Hepatocyte (in vitro differentiated cells): ENCODE measurements around the gene MYO1D. TPM values are rescaled to one million over a fixed set of nuclear protein-coding genes. Genes with fewer than 3 reads are reported as not detected.

Experiments used
- DNase-seq: peaks from one replicate; pipeline ENCODE4 v3.0.0-alpha.2; 2016; ENCODE audit warnings: low spot score
- H2AFZ ChIP-seq: fragments of 200-600 bp; sonication (generic); 2 replicates; pipeline ENCODE4 v1.6.0; 2016; ENCODE audit warnings: antibody characterized with exemption, mild to moderate bottlenecking
- H3K27ac ChIP-seq: fragments of 200-600 bp; sonication (generic); 2 replicates; pipeline ENCODE4 v1.5.1; 2016; ENCODE audit warnings: mild to moderate bottlenecking
- H3K27me3 ChIP-seq: fragments of 200-600 bp; sonication (generic); 2 replicates; pipeline ENCODE4 v1.6.1; 2016
- H3K36me3 ChIP-seq: fragments of 200-600 bp; sonication (generic); replicated peaks from 2 replicates; pipeline ENCODE4 v1.5.1; 2016; ENCODE audit warnings: low read depth; ENCODE audit not compliant: insufficient read depth
- H3K4me1 ChIP-seq: fragments of 200-600 bp; sonication (generic); 2 replicates; pipeline ENCODE4 v1.5.1; 2016; ENCODE audit warnings: mild to moderate bottlenecking, moderate library complexity; ENCODE audit not compliant: insufficient read depth
- H3K4me2 ChIP-seq: fragments of 200-600 bp; sonication (generic); 2 replicates; pipeline ENCODE4 v1.6.0; 2016
- H3K4me3 ChIP-seq: fragments of 200-600 bp; sonication (generic); 2 replicates; pipeline ENCODE4 v1.5.1; 2016; ENCODE audit warnings: mild to moderate bottlenecking
- H3K79me2 ChIP-seq: fragments of 200-600 bp; sonication (generic); 2 replicates; pipeline ENCODE4 v1.6.0; 2017; ENCODE audit warnings: mild to moderate bottlenecking
- H3K9me2 ChIP-seq: fragments of 200-600 bp; sonication (generic); replicated peaks from 2 replicates; pipeline ENCODE4 v1.6.0; 2017; ENCODE audit warnings: mild to moderate bottlenecking; ENCODE audit not compliant: insufficient read depth
- H3K9me3 ChIP-seq: fragments of 200-600 bp; sonication (generic); 2 replicates; pipeline ENCODE4 v1.5.1; 2016; ENCODE audit warnings: low read depth, mild to moderate bottlenecking
- H4K20me1 ChIP-seq: fragments of 200-600 bp; sonication (generic); 2 replicates; pipeline ENCODE4 v1.6.0; 2016; ENCODE audit warnings: mild to moderate bottlenecking; ENCODE audit not compliant: insufficient read depth, poor library complexity, severe bottlenecking
- CTCF ChIP-seq: fragments of 200-600 bp; sonication (generic); IDR thresholded peaks from 2 replicates; pipeline ENCODE4 v1.5.1; 2016; ENCODE audit warnings: antibody characterized with exemption, mild to moderate bottlenecking; ENCODE audit not compliant: poor library complexity
- EZH2 ChIP-seq: fragments of 200-600 bp; sonication (generic); IDR thresholded peaks from 2 replicates; pipeline ENCODE4 v1.6.1; 2016; ENCODE audit warnings: antibody characterized with exemption, mild to moderate bottlenecking, borderline replicate concordance
- EZH2phosphoT487 ChIP-seq: fragments of 200-600 bp; sonication (generic); IDR thresholded peaks from one replicate; pipeline ENCODE4 v1.6.1; 2018; ENCODE audit warnings: antibody characterized with exemption, mild to moderate bottlenecking, low read depth, moderate library complexity; ENCODE audit not compliant: unreplicated experiment, severe bottlenecking
- WGBS: methylation state at CpG from one replicate; pipeline ENCODE4 v1.1.6; 2016; ENCODE audit warnings: low lambda C conversion rate; ENCODE audit errors: missing lambda C conversion rate; 5-methylcytosine and 5-hydroxymethylcytosine counted together
- polyA plus RNA-seq: library from polyadenylated mRNA; unstranded; fragments of >200 nt; fragmentation: Nextera tagmentation; extraction: Ambion mirVana; gene quantifications from 2 replicates; pipeline ENCODE4 v1.2.1, GENCODE V29; 2016
- total RNA-seq: library from RNA; depleted of rRNA; stranded (reverse); fragments of >200 nt; gene quantifications from 2 replicates; pipeline ENCODE4 v1.2.3, GENCODE V29; 2014

The MYO1D gene
- total and polyA plus RNA-seq, 2 experiments from 2014 or later: 36.2 to 89.0 TPM

DNA sequence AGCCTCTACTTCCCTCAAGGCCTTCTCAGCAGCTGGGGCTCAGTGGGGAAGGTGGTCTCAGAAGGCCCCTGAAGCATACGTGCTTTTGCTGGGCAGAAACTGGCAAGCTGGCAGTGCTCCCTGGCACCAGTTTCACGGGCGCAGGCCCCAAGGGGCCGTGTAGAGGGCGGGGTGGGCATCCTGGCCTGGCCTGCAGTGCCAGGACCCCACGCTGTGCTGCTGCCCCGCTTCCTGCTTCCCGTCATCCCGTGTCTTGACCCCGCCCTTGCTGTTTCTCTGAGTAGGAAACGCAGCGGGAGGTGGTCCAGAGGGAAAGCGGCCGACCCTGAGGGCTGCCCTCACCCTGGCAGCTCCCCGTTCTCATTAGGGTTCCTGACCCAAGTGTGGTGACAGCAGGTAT is 383.4 kb downstream of the MYO1D start:
- Histone ChIP-seq H3K9me2 (no peaks in the 10 kb centered on the region), H3K4me2 (no peak overlapping the region), H3K27me3 (no peaks in the 10 kb centered on the region), H2AFZ (no peak overlapping the region), H4K20me1 (no peaks in the 10 kb centered on the region), H3K36me3 (no peaks in the 10 kb centered on the region), H3K79me2 (no peaks in the 10 kb centered on the region), H3K4me1 (no peaks in the 10 kb centered on the region), H3K27ac (no peak overlapping the region), H3K4me3 (no peak overlapping the region), H3K9me3 (no peaks in the 10 kb centered on the region)
- no peak for DNase-seq
- WGBS: 93% methylated on average over 11 of the region's 15 CpGs
- no peak for TF ChIP-seq EZH2
- TF ChIP-seq CTCF: no peak
- TF ChIP-seq EZH2phosphoT487: no peak

DNA sequence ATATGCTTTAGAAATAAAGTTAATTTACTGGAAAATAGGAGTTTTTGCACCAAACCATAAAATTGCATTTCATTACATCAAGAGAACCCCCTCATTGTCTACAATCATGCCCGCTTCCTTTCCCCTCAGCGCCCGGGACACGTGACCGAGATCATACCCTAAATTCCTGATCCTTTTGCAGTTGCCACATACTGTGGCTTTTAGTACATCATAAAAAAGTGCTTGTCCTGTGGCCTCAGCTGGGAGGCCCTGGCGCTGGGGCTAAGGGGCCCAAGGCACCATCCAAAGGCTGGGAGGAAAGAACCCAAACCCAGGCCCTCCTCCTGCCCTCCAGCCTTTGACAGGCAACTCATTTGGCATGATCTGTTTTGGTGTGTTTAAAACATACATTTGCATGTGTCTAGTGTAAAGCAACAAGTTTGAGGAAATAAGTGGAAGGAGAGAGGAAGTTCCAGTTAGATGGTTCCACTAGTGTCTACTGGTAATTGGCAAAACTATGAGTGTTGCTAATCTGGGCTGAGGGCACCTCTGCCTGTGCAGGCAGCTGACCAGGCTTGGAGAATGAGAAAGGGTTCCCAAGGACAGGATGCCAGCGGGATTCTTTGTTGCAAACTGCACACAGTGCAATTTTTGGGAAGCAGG is 384.2 kb downstream of the MYO1D start:
- no peak for TF ChIP-seq EZH2phosphoT487
- TF ChIP-seq EZH2: no peak
- no peak for TF ChIP-seq CTCF
- H3K9me3 ChIP-seq: no peaks in the 10 kb centered on the region
- H3K27ac ChIP-seq: no peak overlapping the region
- no peaks in the 10 kb centered on the region for H3K36me3 ChIP-seq
- H3K9me2 ChIP-seq: no peaks in the 10 kb centered on the region
- no peaks in the 10 kb centered on the region for H4K20me1 ChIP-seq
- WGBS: 92% methylated on average over 7 of the region's 7 CpGs
- H3K4me3 ChIP-seq: no peak overlapping the region
- no peaks in the 10 kb centered on the region for H3K27me3 ChIP-seq
- H2AFZ ChIP-seq: no peak overlapping the region
- H3K4me2 ChIP-seq: no peak overlapping the region
- no peak for DNase-seq
- no peaks in the 10 kb centered on the region for H3K79me2 ChIP-seq
- H3K4me1 ChIP-seq: peaks cover 2% of the 10 kb centered on the region

DNA sequence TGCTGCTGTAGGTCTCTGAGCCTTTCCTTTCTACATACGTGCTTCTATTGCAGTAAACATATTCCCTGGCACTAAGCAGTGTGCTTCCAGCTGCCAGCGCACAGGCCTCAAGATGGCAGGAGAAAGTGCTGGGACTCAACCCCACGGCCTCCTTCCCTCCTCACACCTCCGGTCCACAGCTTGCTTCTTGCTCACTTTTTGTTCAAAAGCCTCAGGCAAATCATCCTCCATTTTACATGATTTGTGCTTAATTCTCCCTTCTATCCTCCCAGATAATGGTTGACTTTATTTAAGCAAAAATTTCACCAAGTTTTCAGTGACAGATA is 384.7 kb downstream of the MYO1D start:
- DNase-seq: no peak
- H3K4me3 ChIP-seq: no peak overlapping the region
- H3K9me2 ChIP-seq: no peaks in the 10 kb centered on the region
- no peak overlapping the region for H2AFZ ChIP-seq
- no peaks in the 10 kb centered on the region for H4K20me1 ChIP-seq
- 77% methylated on average over 4 of the region's 4 CpGs for WGBS
- H3K4me1 ChIP-seq: peaks cover 4% of the 10 kb centered on the region
- H3K4me2 ChIP-seq: no peak overlapping the region
- H3K27ac ChIP-seq: no peak overlapping the region
- no peaks in the 10 kb centered on the region for H3K9me3 ChIP-seq
- H3K79me2 ChIP-seq: no peaks in the 10 kb centered on the region
- H3K36me3 ChIP-seq: no peaks in the 10 kb centered on the region
- TF ChIP-seq CTCF: no peak
- no peak for TF ChIP-seq EZH2
- no peak for TF ChIP-seq EZH2phosphoT487
- no peaks in the 10 kb centered on the region for H3K27me3 ChIP-seq
